ENCODE data around the gene CRELD2.

CRELD2 gene

GRCh38 chr22:49914256-49914655 is 4.2 kb upstream of the CRELD2 start:
- TF ChIP-seq CTCF (IDR thresholded peaks at IDR 0.05), result no peak
- Histone ChIP-seq H3K27me3 (no peaks in the 10 kb centered on the region), H3K4me3 (ENCODE audit: low read depth in 1 of 2, low read length in 1 of 2) (no peak overlapping the region)

GRCh38 chr22:49915610-49916009 is 2.8 kb upstream of the CRELD2 start:
- no peaks in the 10 kb centered on the region for H3K27me3 ChIP-seq
- no peaks in the 10 kb centered on the region for H3K9me3 ChIP-seq
- TF ChIP-seq CTCF (IDR thresholded peaks at IDR 0.05), result no peak
- H3K4me1 ChIP-seq (ENCODE audit: control insufficient read depth in 1 of 2, insufficient read depth in 1 of 2, low read depth in 1 of 2, low read length in 1 of 2), result peaks cover 18 to 19% of the 10 kb centered on the region in 2 experiments
- peaks cover 23% of the 10 kb centered on the region for H3K36me3 ChIP-seq
- no peak overlapping the region for H3K27ac ChIP-seq
- no peak overlapping the region for H3K4me3 ChIP-seq (ENCODE audit: low read depth in 1 of 2, low read length in 1 of 2)

More at GRCh38 chr22:49914256-49914655, 4.2 kb upstream of the CRELD2 start:
- peaks cover 15 to 19% of the 10 kb centered on the region in 2 experiments for H3K4me1 ChIP-seq (ENCODE audit: control insufficient read depth in 1 of 2, insufficient read depth in 1 of 2, low read depth in 1 of 2, low read length in 1 of 2)
- H3K27ac ChIP-seq, result no peak overlapping the region
- peaks cover 28% of the 10 kb centered on the region for H3K36me3 ChIP-seq
- H3K9me3 ChIP-seq, result no peaks in the 10 kb centered on the region

GRCh38 chr22:49916831-49917230 is 1.6 kb upstream of the CRELD2 start:
- Histone ChIP-seq H3K9me3 (no peaks in the 10 kb centered on the region), H3K4me1 (ENCODE audit: control insufficient read depth in 1 of 2, insufficient read depth in 1 of 2, low read depth in 1 of 2, low read length in 1 of 2) (peaks cover 18 to 19% of the 10 kb centered on the region in 2 experiments), H3K27me3 (no peaks in the 10 kb centered on the region), H3K36me3 (peaks cover 23% of the 10 kb centered on the region), H3K27ac (no peak overlapping the region), H3K4me3 (ENCODE audit: low read depth in 1 of 2, low read length in 1 of 2) (no peak overlapping the region)
- TF ChIP-seq CTCF (IDR thresholded peaks at IDR 0.05), result no peak

GRCh38 chr22:49918911-49919881 is 762 bp downstream of the CRELD2 start:
- H3K27me3 ChIP-seq, result no peaks in the 10 kb centered on the region
- no peaks in the 10 kb centered on the region for H3K9me3 ChIP-seq
- peak overlapping the region; percentile 92 for H3K27ac ChIP-seq
- no peak for TF ChIP-seq CTCF (IDR thresholded peaks at IDR 0.05)
- H3K4me1 ChIP-seq (ENCODE audit: control insufficient read depth in 1 of 2, insufficient read depth in 1 of 2, low read depth in 1 of 2, low read length in 1 of 2), result peaks cover 18 to 19% of the 10 kb centered on the region in 2 experiments
- peak overlapping the region; percentile 91 to 98 for H3K4me3 ChIP-seq (ENCODE audit: low read depth in 1 of 2, low read length in 1 of 2)
- H3K36me3 ChIP-seq, result peaks cover 3% of the 10 kb centered on the region

GRCh38 chr22:49920859-49921258 is 2.4 kb downstream of the CRELD2 start:
- TF ChIP-seq CTCF (IDR thresholded peaks at IDR 0.05), result no peak
- H3K27me3 ChIP-seq, result no peaks in the 10 kb centered on the region
- H3K4me3 ChIP-seq (ENCODE audit: low read depth in 1 of 2, low read length in 1 of 2), result no peak overlapping the region
- H3K4me1 ChIP-seq (ENCODE audit: control insufficient read depth in 1 of 2, insufficient read depth in 1 of 2, low read depth in 1 of 2, low read length in 1 of 2), result peaks cover 26 to 27% of the 10 kb centered on the region in 2 experiments
- H3K9me3 ChIP-seq, result no peaks in the 10 kb centered on the region
- peaks cover 3% of the 10 kb centered on the region for H3K36me3 ChIP-seq
- H3K27ac ChIP-seq, result no peak overlapping the region
